Endodermal cell (in vitro differentiated cells): ENCODE results near the gene PLA2G4A. TPM values are rescaled to one million over a fixed set of nuclear protein-coding genes. Genes with fewer than 3 reads are reported as not detected.

Experiments used
- DNase-seq: peaks from one replicate; pipeline ENCODE4 v3.0.0-alpha.2; 2017
- H3K27ac ChIP-seq: 2 replicates; pipeline ENCODE4 v1.5.1; 2013; ENCODE audit warnings: mild to moderate bottlenecking, low read depth, low read length, moderate library complexity
- H3K27me3 ChIP-seq: 2 replicates; pipeline ENCODE4 v1.6.1; 2013; ENCODE audit warnings: mild to moderate bottlenecking, low read length, moderate library complexity; ENCODE audit not compliant: insufficient read depth, control insufficient read depth, poor library complexity, severe bottlenecking
- H3K36me3 ChIP-seq: 2 replicates; pipeline ENCODE4 v1.7.0; 2013; ENCODE audit warnings: mild to moderate bottlenecking, low read length, moderate library complexity; ENCODE audit not compliant: control insufficient read depth, insufficient read depth
- H3K4me1 ChIP-seq: one replicate; pipeline ENCODE4 v1.7.0; 2013; ENCODE audit warnings: low read length; ENCODE audit not compliant: control insufficient read depth, insufficient read depth
- H3K4me3 ChIP-seq: 2 replicates; pipeline ENCODE4 v1.5.1; 2013; ENCODE audit warnings: mild to moderate bottlenecking, low read length, moderate library complexity
- H3K9ac ChIP-seq: 2 replicates; pipeline ENCODE4 v1.6.1; 2013; ENCODE audit warnings: mild to moderate bottlenecking, low read length, moderate library complexity; ENCODE audit not compliant: poor library complexity, severe bottlenecking; ENCODE audit errors: extremely low read depth
- H3K9me3 ChIP-seq: 2 replicates; pipeline ENCODE4 v1.6.1; 2013; ENCODE audit warnings: mild to moderate bottlenecking, low read length, moderate library complexity; ENCODE audit not compliant: control insufficient read depth
- H3K27ac Mint-ChIP-seq: 2 replicates; pipeline ENCODE4 v1.8.0; 2020; ENCODE audit warnings: mixed read lengths
- H3K27me3 Mint-ChIP-seq: 2 replicates; pipeline ENCODE4 v1.8.0; 2021; ENCODE audit warnings: mild to moderate bottlenecking, mixed read lengths; ENCODE audit not compliant: insufficient read depth
- H3K36me3 Mint-ChIP-seq: 2 replicates; pipeline ENCODE4 v1.8.0; 2020; ENCODE audit warnings: low read depth, mixed read lengths
- H3K4me1 Mint-ChIP-seq: 2 replicates; pipeline ENCODE4 v1.8.0; 2020; ENCODE audit warnings: mixed read lengths
- H3K4me3 Mint-ChIP-seq: 2 replicates; pipeline ENCODE4 v1.8.0; 2020; ENCODE audit warnings: mild to moderate bottlenecking, moderate library complexity, mixed read lengths
- H3K9me3 Mint-ChIP-seq: 2 replicates; pipeline ENCODE4 v1.8.0; 2020; ENCODE audit warnings: mild to moderate bottlenecking, mixed read lengths
- WGBS, 2 experiments: methylation state at CpG; one replicate each; pipeline versions ENCODE4 v1.1.5 to v1.1.7; 2013; ENCODE audit warnings: missing lambda C conversion rate in 2 of 2, mixed read lengths in 1 of 2; ENCODE audit not compliant: insufficient coverage in 1 of 2, insufficient read length in 1 of 2; 5-methylcytosine and 5-hydroxymethylcytosine counted together
- total RNA-seq, 2 donors: library from RNA; stranded (reverse); fragmentation: NEBNext Ultra II Directional in 1 of 2; extraction: Animal tissue kit (Norgen Biotek cat#: 25700) in 1 of 2; gene quantifications; 2 replicates in 1 of 2; 3 replicates in 1 of 2; pipeline ENCODE4 v1.2.1, GENCODE V29; 2021
- TF ChIP-seq, protein P1 (sequence below): fragments of 200-600 bp; sonication (generic); conservative IDR thresholded peaks from 2 replicates; pipeline ENCODE4 v1.5.0; 2021; ENCODE audit warnings: antibody characterized with exemption, mild to moderate bottlenecking

The PLA2G4A gene
- total RNA-seq, 2 donors from 2014 or later, result 0.35 to 1.2 TPM

GRCh38 chr1:186841599-186841998 lies 12.8 kb downstream of the PLA2G4A start:
- Histone ChIP-seq H3K4me1 (no peaks in the 10 kb centered on the region), H3K9me3 (no peaks in the 10 kb centered on the region), H3K4me3 (no peak overlapping the region), H3K27me3 (no peaks in the 10 kb centered on the region), H3K36me3 (no peaks in the 10 kb centered on the region), H3K9ac (no peak overlapping the region), H3K27ac (no peak overlapping the region)
- Mint-ChIP-seq H3K36me3 (no peaks in the 10 kb centered on the region), H3K4me3 (no peak overlapping the region), H3K4me1 (no peaks in the 10 kb centered on the region), H3K27me3 (no peaks in the 10 kb centered on the region), H3K9me3 (no peaks in the 10 kb centered on the region), H3K27ac (no peak overlapping the region)
- TF ChIP-seq, protein P1, sequence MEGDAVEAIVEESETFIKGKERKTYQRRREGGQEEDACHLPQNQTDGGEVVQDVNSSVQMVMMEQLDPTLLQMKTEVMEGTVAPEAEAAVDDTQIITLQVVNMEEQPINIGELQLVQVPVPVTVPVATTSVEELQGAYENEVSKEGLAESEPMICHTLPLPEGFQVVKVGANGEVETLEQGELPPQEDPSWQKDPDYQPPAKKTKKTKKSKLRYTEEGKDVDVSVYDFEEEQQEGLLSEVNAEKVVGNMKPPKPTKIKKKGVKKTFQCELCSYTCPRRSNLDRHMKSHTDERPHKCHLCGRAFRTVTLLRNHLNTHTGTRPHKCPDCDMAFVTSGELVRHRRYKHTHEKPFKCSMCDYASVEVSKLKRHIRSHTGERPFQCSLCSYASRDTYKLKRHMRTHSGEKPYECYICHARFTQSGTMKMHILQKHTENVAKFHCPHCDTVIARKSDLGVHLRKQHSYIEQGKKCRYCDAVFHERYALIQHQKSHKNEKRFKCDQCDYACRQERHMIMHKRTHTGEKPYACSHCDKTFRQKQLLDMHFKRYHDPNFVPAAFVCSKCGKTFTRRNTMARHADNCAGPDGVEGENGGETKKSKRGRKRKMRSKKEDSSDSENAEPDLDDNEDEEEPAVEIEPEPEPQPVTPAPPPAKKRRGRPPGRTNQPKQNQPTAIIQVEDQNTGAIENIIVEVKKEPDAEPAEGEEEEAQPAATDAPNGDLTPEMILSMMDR, result no peak
- 91% methylated on average over 3 of the region's 3 CpGs; no CpG with 5 or more reads in 1 of the 2 experiments for WGBS, 2 experiments
- DNase-seq, result no peak

- H3K27ac ChIP-seq, result no peak overlapping the region
- Mint-ChIP-seq H3K36me3 (no peaks in the 10 kb centered on the region), H3K4me3 (no peak overlapping the region), H3K4me1 (no peaks in the 10 kb centered on the region), H3K27me3 (no peaks in the 10 kb centered on the region), H3K27ac (no peak overlapping the region), H3K9me3 (no peaks in the 10 kb centered on the region)
- no peaks in the 10 kb centered on the region for H3K4me1 ChIP-seq
- no peaks in the 10 kb centered on the region for H3K9me3 ChIP-seq
- no peak overlapping the region for H3K4me3 ChIP-seq
- TF ChIP-seq, protein P1, result no peak
- no peaks in the 10 kb centered on the region for H3K27me3 ChIP-seq
- DNase-seq, result no peak
- 90 to 94% methylated on average over 2 to 4 of the region's 4 CpGs for WGBS, 2 experiments
- no peaks in the 10 kb centered on the region for H3K36me3 ChIP-seq
- no peak overlapping the region for H3K9ac ChIP-seq
These were observed 13.8 kb downstream of the PLA2G4A start for GRCh38 chr1:186842547-186842946.

DNA sequence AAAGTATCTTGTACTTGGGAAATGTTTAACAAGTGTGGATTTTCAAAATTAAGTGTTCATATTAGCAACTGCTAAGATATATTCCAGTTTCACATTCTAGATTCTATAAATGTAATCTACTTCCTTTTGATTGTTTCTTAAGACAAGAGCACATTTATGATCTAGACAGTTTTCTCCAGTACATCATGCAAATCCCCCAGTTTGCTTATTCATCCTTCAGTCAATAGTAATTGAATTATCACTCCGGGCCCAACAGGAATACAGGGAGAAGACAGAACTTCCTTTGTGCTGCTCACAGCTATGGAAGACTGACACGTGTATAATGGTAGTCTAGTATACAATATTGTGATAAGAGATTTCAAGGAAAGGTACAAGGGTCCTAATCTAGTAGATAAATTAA lies 14.5 kb downstream of the PLA2G4A start:
- 98 to 100% methylated on average over 1 to 2 of the region's 2 CpGs for WGBS, 2 experiments
- Histone ChIP-seq H3K4me1 (no peaks in the 10 kb centered on the region), H3K9ac (no peak overlapping the region), H3K9me3 (no peaks in the 10 kb centered on the region), H3K27ac (no peak overlapping the region), H3K27me3 (no peaks in the 10 kb centered on the region), H3K36me3 (no peaks in the 10 kb centered on the region), H3K4me3 (no peak overlapping the region)
- TF ChIP-seq, protein P1, result no peak
- Mint-ChIP-seq H3K36me3 (no peaks in the 10 kb centered on the region), H3K27me3 (no peaks in the 10 kb centered on the region), H3K4me3 (no peak overlapping the region), H3K27ac (no peak overlapping the region), H3K9me3 (no peaks in the 10 kb centered on the region), H3K4me1 (peaks cover under 1% of the 10 kb centered on the region)
- no peak for DNase-seq
